HG03575 (cell line): ENCODE results near the gene RAB3GAP1.
"Not testable (repeated sequence)": the region's sequence is repeated elsewhere in the genome, so short reads cannot be mapped to it uniquely, and the experiment has no call there.

Source experiments
- ATAC-seq: cut with Tn5 transposase; IDR thresholded peaks from one replicate; pipeline ENCODE4 v1.9.1; 2021; ENCODE audit not compliant: unreplicated experiment, insufficient number of reproducible peaks, low FRiP score; ENCODE audit errors: extremely low read depth

The RAB3GAP1 gene

DNA sequence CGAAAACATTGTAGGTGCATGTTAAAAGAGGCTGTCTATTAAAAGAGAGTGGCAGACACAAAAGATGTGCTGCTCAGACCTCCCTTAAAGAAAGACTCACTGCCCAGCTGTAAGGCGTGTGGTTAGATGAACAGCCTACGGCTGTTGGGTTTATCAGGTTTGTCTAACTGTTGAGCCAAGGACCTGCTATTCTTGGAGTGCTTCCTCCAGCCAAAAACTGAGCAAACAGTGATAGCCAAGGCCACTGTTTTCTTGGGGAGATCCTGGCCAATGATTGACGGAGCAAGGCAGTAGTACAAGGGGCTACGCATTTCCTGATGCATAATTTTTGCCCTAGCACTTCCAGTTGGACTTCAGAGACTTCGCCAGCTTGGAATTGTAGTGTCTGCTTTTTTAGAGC lies 1.4 kb upstream of the RAB3GAP1 start:
- no peak for ATAC-seq

- ATAC-seq: no peak
Observed at GRCh38 chr2:135052997-135053474, 944 bp downstream of the RAB3GAP1 start.

DNA sequence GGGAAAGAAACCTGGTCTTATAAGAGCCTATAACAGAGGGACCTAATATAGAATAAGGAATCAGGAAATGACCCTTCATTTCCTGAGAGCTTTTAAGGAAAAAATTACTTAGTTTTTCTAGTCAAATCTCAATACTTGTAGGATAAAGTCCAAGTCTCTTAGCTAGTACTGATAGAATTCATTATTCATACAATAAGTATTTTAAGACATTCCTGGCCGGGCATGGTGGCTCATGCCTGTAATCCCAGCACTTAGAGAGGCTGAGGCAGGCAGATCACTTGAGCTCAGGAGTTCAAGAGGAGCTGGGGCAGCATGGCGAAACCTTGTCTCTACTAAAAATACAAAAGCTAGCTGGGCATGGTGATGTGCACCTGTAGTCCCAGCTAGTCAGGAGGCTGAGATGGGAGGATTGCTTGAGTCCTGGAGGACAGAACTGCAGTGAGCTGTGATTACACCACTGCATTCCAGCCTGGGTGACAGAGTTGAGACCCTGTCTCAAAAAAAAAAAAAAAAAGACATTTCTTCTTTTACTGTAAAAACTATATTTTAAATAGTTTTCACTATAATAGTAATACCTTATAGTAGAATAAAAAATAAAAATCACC lies 3.2 kb downstream of the RAB3GAP1 start:
- ATAC-seq: no peak

GRCh38 chr2:135056790-135057189 lies 4.7 kb downstream of the RAB3GAP1 start:
- no peak for ATAC-seq

DNA sequence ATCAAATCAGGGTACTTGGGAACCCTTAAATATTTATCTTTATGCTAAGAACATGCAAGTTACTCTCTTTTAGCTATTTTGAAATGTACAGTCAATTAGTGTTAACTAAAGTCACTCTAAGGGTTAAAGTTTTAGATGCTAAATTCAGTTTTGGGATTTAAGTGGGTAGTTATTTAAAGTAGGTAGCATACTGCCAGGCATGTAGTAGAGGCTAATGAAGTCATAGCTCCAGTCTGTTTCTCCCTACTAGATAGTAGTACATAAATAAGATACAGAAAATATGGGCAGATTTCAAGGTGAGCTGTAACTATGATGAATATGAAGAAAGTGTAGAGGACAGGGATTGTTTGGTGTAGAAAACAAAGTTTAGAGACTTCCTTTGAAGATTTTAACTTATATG lies 7.5 kb downstream of the RAB3GAP1 start:
- ATAC-seq: no peak

GRCh38 chr2:135063210-135063609 lies 11.1 kb downstream of the RAB3GAP1 start:
- no peak for ATAC-seq

- no peak for ATAC-seq
Observed at GRCh38 chr2:135064149-135064548, 12.1 kb downstream of the RAB3GAP1 start.

GRCh38 chr2:135066710-135067109 lies 14.6 kb downstream of the RAB3GAP1 start:
- no peak for ATAC-seq

DNA sequence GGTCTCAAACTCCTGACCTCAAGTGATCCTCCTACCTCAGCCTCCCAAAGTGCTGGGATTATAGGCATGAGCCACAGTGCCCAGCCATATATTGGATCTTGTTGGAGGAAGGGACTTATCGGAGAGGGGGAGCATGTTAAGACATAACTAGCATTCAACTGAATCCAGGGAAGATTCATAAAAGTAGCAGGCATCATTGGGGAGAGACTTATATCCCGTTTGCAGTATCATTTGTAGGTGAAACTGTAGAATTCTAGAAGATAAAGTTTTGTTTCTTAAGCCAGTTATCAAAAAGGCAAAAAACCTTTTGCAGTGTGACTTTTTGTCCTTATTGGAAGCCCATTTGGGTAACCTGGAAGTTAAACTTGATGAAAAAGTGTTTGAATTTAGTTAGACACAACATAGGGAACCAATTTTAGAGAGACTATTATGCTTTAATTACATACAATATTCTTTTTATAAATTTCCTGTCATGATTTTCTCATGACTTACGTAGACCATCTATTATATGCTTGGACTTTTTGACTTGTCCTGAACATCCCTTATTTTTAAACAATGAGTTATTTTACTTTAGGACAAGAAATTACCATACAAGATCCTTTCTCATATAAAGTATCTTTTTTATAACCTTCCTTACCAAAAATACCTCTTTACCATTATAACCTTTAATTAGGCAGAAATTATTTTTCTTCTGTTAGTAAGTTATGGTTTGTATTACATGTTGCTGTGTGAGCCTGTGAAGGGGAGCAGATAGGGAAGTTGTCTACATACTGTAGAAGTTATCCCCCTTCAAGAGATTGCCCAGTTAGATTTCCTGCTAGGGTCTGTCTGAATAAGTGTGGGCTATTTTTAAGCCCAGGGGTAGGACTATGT lies 20.3 kb downstream of the RAB3GAP1 start:
- no peak for ATAC-seq

GRCh38 chr2:135074216-135074615 lies 22.1 kb downstream of the RAB3GAP1 start:
- no peak for ATAC-seq

DNA sequence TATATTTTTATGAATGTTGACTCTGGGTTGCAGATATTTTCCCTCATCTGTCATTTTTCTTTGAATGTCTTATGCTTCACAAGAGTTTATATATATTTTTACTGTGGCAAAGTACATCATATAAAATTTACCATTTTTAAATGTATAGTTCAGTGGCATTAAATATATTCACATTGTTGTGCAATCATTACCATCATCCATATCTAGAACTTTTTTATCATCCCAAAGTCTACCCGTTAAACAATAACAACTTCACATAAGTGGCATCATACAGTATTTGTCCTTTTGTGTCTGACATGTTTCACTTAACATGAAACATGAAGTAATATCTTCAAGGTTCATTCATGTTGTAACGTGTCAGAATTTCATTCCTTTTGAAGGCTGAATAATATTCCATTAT lies 24.5 kb downstream of the RAB3GAP1 start:
- ATAC-seq: no peak

DNA sequence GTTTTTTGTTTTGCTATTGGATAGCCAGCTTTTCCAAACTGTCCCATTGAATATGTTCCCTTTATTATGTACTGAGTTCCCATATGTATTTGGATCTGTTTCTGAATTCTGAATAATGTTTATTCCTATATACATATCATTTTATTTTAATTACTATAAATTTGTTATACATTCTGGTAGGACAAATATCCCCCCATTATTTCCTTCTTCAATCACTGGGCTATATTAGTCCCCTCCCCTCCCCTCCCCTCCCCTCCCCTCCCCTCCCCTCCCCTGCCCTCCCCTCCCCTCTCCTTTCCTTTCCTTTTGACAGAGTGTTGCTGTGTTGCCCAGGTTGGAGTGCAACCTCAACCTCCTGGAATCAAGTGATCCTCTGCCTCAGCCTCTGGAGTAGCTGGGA lies 26.3 kb downstream of the RAB3GAP1 start:
- ATAC-seq: no peak

DNA sequence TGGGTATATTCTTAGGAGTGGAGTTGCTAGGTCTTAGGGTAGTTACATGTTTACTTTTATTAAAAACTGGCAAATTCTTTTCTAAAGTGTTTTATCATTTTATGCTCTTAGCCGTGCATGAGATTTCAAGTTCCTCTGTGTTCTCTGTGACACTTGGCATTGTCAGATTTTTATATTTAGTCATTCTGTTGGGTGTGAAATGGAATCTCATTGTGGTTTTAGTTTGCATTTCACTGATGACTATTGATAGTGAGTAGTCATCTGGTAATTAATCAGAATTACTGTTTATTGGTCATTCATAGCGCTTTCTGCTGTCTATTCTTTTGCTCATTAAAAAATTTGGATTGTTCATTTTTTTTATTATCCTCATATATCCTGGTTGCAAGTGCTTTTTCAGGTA lies 34.1 kb downstream of the RAB3GAP1 start:
- no peak for ATAC-seq

DNA sequence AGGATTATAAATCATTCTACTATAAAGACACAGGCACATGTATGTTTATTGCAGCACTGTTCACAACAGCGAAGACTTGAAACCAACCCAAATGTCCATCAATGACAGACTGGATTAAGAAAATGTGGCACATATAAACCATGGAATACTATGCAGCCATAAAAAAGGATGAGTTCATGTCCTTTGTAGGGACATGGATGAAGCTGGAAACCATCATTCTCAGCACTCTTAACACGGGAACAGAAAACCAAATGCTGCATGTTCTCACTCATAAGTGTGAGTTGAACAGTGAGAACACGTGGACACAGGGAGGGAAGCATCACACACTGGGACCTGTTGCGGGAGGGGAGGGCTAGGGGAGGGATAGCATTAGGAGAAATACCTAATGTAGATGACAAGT lies 37.5 kb downstream of the RAB3GAP1 start:
- ATAC-seq: not testable (repeated sequence)

DNA sequence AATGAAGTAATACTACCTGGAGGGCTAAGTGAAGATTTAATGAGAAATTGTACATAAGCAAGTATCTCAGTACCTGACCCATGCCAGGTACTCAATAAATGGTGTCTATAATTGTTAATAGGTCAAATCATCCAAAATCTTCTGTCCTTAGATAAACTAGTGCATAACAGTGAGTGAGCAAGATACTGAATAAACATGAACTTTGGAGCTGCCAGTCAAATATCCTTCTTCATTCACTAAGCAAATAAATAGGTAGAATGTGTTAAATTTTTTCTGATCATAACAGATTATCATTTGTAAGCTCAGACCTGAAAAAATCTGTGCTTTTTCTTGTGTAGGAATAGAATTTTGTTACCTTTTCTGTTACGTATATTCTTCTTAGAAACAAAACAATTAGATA lies 39.6 kb downstream of the RAB3GAP1 start:
- ATAC-seq: no peak

GRCh38 chr2:135093193-135093592 lies 41.1 kb downstream of the RAB3GAP1 start:
- ATAC-seq: no peak

- no peak for ATAC-seq
Observed at GRCh38 chr2:135093670-135094330, 41.7 kb downstream of the RAB3GAP1 start.

GRCh38 chr2:135094508-135094907 lies 42.4 kb downstream of the RAB3GAP1 start:
- no peak for ATAC-seq

- ATAC-seq: no peak
Observed at GRCh38 chr2:135095591-135095990, 43.5 kb downstream of the RAB3GAP1 start.
